T-helper 2 cell treated with Interferon-gamma antibody and Interleukin-4, amounts not matched to agents 100 ng/mL and 5 ng/mL, for 36 hours (primary cell): ENCODE data around the gene CTXND2. TPM values are rescaled to one million over a fixed set of nuclear protein-coding genes. Genes with fewer than 3 reads are reported as not detected.

ENCODE experiments used
- intact Hi-C: fragments of 100-400 bp; cut with micrococcal nuclease; formaldehyde crosslinking; loops from one replicate; pipeline ENCODE4 v1.15.1; 2023
- total RNA-seq: library from RNA; stranded (reverse); gene quantifications from 2 replicates; pipeline ENCODE4 v1.2.3, GENCODE V29; 2022

CTXND2 gene
- total RNA-seq, 1 donor from 2014 or later, result not detected

DNA sequence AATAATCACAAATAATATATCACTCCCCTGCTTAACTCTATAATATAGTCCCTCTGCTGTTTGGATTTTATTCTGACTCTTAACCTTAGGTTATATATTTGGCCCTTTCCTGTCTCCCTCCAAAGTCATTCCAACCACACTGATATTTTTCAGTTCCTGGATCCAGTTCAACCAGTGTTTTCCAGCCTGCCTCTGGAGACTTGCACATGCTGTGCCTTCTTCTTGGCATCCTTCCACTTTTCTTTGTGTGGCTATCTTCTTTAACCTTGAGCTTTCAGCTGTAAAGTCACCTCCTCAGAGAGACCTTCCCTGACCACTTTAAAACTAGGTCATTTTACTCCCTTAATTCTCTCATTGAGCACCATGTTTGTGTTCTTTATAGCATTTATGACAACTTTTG lies 68.3 kb downstream of the CTXND2 start:
- intact Hi-C loops, result no loop called here

DNA sequence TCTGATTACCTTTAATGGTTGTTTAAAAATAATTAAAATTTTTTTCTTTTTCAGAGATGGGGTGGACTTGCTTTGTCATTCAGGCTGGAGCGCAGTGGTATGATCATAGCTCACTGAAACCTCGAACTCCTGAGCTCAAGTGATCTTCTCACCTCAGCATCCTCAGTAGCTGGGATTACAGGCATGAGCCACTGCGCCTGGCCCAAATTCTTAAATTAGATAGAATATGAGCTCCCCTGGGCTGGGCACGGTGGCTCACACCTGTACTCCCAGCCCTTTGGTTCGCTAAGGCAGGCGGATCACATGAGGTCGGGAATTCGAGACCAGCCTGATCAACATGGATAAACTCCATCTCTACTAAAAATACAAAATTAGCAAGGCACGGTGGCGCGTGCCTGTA lies 70.7 kb downstream of the CTXND2 start:
- intact Hi-C loops, result no loop called here

DNA sequence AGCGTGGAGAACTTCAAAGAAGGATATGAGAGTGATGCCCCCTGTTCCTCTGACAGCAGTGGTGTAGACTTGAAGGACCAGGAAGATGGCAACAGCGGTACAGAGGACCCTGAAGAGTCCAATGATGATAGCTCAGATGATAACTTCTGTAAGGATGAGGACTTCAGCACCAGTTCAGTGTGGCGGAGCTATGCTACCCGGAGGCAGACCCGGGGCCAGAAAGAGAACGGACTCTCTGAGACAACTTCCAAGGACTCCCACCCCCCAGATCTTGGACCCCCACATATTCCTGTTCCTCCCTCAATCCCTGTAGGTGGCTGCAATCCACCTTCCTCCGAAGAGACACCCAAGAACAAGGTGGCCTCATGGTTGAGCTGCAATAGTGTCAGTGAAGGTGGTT lies 73.7 kb downstream of the CTXND2 start:
- intact Hi-C loops, result no loop called here

DNA sequence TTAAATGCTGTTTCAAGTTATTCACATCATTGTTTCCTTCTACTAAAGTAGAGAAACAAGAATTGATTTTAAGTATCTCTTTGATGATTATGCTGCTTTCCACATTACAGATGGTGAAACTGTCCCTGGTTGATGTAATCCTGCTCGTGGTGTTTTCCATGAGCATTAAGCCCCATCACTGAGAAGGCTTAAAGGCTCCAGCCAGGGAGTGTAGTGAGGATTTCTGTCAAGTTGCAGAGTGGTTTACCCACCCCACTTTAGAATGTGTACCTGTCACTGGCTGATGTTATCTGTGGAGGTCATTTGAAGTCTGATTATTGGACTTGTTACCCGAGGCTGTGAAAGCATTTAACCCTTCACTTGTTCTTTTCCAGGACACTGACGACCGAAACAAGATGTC lies 74.8 kb downstream of the CTXND2 start:
- intact Hi-C loops, result no loop called here

Other genes starting within 250 kb of the CTXND2 start
- gene GOLPH3L, start 190.0 kb upstream of the CTXND2 start, total RNA-seq, result 23.8 and 24.4 TPM in 2 replicates
- gene HORMAD1, start 166.2 kb upstream of the CTXND2 start, total RNA-seq, result 0.25 and 0.39 TPM in 2 replicates
- gene CTSS, start 121.4 kb upstream of the CTXND2 start, total RNA-seq, result 80.4 and 89.5 TPM in 2 replicates
- 4.3 and 4.5 TPM in 2 replicates for gene CTSK, start 78.9 kb upstream of the CTXND2 start, total RNA-seq
- gene ARNT, start 10.5 kb upstream of the CTXND2 start, total RNA-seq, result 38.1 and 40.5 TPM in 2 replicates
- 52.2 and 52.4 TPM in 2 replicates for gene SETDB1, start 39.2 kb downstream of the CTXND2 start, total RNA-seq
- gene CERS2, start 87.7 kb downstream of the CTXND2 start, total RNA-seq, result 167 and 172 TPM in 2 replicates
- 0.09 TPM in 1 of 2 replicates, not detected in the other for gene ANXA9, start 95.2 kb downstream of the CTXND2 start, total RNA-seq
- gene MINDY1, start 119.8 kb downstream of the CTXND2 start, total RNA-seq, result 20.9 and 21.4 TPM in 2 replicates
- 13.9 and 16.6 TPM in 2 replicates for gene PRUNE1, start 121.3 kb downstream of the CTXND2 start, total RNA-seq
- gene BNIPL, start 149.4 kb downstream of the CTXND2 start, total RNA-seq, result 1.1 and 1.5 TPM in 2 replicates
- 1.0 and 1.8 TPM in 2 replicates for gene C1orf56, start 160.6 kb downstream of the CTXND2 start, total RNA-seq
- 345 and 347 TPM in 2 replicates for gene CDC42SE1, start 172.5 kb downstream of the CTXND2 start, total RNA-seq
- gene MLLT11, start 173.3 kb downstream of the CTXND2 start, total RNA-seq, result 3.4 and 4.0 TPM in 2 replicates
- gene GABPB2, start 183.6 kb downstream of the CTXND2 start, total RNA-seq, result 27.4 and 28.7 TPM in 2 replicates